Stimulated activated CD8-positive, alpha-beta memory T cell treated with anti-CD3 and anti-CD28 coated beads, Interleukin-2, amount 100 ng/mL, for 1 hour (primary cell): ENCODE results near the gene MED15.
"Not testable (repeated sequence)": the region's sequence is repeated elsewhere in the genome, so short reads cannot be mapped to it uniquely, and the experiment has no call there.

Experiments used
- DNase-seq, 2 donors: peaks; one replicate each; pipeline ENCODE4 v3.0.0-alpha.2; 2020; ENCODE audit warnings: low read depth in 2 of 2

MED15 gene

GRCh38 chr22:20582520-20583361 is 75.3 kb downstream of the MED15 start:
- no peak for DNase-seq

- DNase-seq: no peak
Observed at GRCh38 chr22:20583471-20583922, 76.1 kb downstream of the MED15 start.

- DNase-seq: no peak
Observed at GRCh38 chr22:20584029-20584871, 76.8 kb downstream of the MED15 start.

- no peak for DNase-seq
Observed at GRCh38 chr22:20584872-20585638, 77.6 kb downstream of the MED15 start.

- no peak for DNase-seq
Observed at GRCh38 chr22:20585639-20586402, 78.4 kb downstream of the MED15 start.

- DNase-seq: no peak
Observed at GRCh38 chr22:20586403-20586745, 79.0 kb downstream of the MED15 start.

GRCh38 chr22:20587206-20587958 is 80.0 kb downstream of the MED15 start:
- no peak for DNase-seq

- DNase-seq: no peak
Observed at GRCh38 chr22:20588092-20588842, 80.9 kb downstream of the MED15 start.

GRCh38 chr22:20588843-20589581 is 81.6 kb downstream of the MED15 start:
- DNase-seq: no peak

GRCh38 chr22:20589614-20590476 is 82.4 kb downstream of the MED15 start:
- no peak for DNase-seq

GRCh38 chr22:20590477-20591294 is 83.3 kb downstream of the MED15 start:
- DNase-seq: no peak

- no peak for DNase-seq
Observed at GRCh38 chr22:20591295-20591645, 83.9 kb downstream of the MED15 start.

GRCh38 chr22:20591660-20592310 is 84.4 kb downstream of the MED15 start:
- no peak for DNase-seq

- not testable (repeated sequence) for DNase-seq
Observed at GRCh38 chr22:20594038-20594437, 86.6 kb downstream of the MED15 start.

- DNase-seq: not testable (repeated sequence)
Observed at GRCh38 chr22:20594486-20594885, 87.1 kb downstream of the MED15 start.

GRCh38 chr22:20595461-20595860 is 88.1 kb downstream of the MED15 start:
- DNase-seq: no peak

- no peak for DNase-seq
Observed at GRCh38 chr22:20599117-20599516, 91.7 kb downstream of the MED15 start.
